Measurements from ENCODE around the gene INTS7. TPM values are rescaled to one million over a fixed set of nuclear protein-coding genes. Genes with fewer than 3 reads are reported as not detected.
"Not testable (repeated sequence)": the region's sequence is repeated elsewhere in the genome, so short reads cannot be mapped to it uniquely, and the experiment has no call there.

The INTS7 gene
- total and polyA plus RNA-seq, 5 donors from 2014 or later: 15.8 to 20.5 (median 16.7) TPM

DNA sequence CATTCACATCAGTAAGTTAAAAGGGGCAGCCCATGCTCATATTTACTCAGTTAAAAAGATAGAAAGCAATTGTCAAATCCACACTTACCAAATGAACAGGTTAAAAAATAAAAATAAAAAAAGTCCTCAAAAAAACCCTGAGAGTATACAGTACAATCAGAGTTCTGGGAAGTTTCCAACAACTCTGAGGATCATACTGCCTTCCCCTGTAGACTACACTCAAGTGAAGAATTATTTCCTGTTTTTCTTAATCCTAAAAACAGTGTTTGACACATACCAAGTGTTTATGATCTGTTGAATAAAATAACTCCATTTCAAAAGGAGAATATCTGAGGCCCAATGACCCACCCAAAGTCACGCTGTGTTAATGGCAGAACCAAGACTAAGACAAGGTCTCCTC lies 61.8 kb downstream of the INTS7 start:
- Mint-ChIP-seq H3K4me3 (no peak overlapping the region), H3K9me3 (no peaks in the 10 kb centered on the region), H3K36me3 (peaks cover 26% of the 10 kb centered on the region), H3K27ac (peak overlapping the region in 2 of 3 donors; percentile 20 to 21), H3K4me1 (peaks cover 0 to 5% (median 3%) of the 10 kb centered on the region in 4 donors), H3K27me3 (no peaks in the 10 kb centered on the region)
- Histone ChIP-seq H3K36me3 (ENCODE audit: control insufficient read depth, insufficient read depth, low read length) (peaks cover 35% of the 10 kb centered on the region), H3K4me3 (ENCODE audit: low read depth, low read length) (no peak overlapping the region), H3K27ac (ENCODE audit: insufficient read depth, low read length, poor library complexity, severe bottlenecking) (no peak overlapping the region), H3K9me3 (ENCODE audit: control insufficient read depth in 2 of 2, low read length in 2 of 2) (no peaks in the 10 kb centered on the region), H3K27me3 (ENCODE audit: control insufficient read depth, insufficient read depth, low read length) (no peaks in the 10 kb centered on the region), H3K4me1 (ENCODE audit: control insufficient read depth, insufficient read depth, low read length, poor library complexity, severe bottlenecking) (no peaks in the 10 kb centered on the region)
- ATAC-seq (ENCODE audit: low read depth in 2 of 2) (no peak), DNase-seq (no peak)

DNA sequence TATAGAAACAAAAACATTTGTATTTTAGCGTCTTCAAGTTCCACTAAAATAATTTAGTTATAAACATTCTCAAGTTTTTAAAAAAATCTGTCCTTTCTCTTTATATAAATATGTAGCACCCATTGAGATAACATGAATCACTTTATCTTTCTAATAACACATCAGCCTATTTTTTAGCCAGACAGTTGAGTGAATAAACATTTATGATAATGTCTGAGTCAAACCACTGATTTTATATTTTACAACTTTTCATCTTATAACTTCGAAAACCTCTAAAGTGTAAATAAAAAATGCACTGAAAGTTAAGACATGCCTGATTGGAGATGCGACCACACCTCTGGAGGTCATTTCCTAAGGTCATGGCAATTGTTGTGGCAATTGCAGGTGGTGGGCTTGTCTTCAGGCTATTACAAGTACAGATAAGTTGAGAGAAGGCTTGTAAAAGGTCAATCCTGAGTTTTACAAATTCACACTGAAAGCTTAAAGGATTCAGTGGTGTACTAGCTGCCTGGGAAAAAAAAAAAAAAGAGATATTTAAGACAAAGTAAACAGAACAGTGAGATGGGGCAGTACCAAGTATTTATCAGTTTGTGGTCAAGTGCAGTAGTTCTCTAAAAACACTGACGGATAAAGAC lies 67.0 kb downstream of the INTS7 start:
- Histone ChIP-seq H3K36me3 (ENCODE audit: control insufficient read depth, insufficient read depth, low read length) (peaks cover 15% of the 10 kb centered on the region), H3K4me3 (ENCODE audit: low read depth, low read length) (no peak overlapping the region), H3K27ac (ENCODE audit: insufficient read depth, low read length, poor library complexity, severe bottlenecking) (no peak overlapping the region), H3K4me1 (ENCODE audit: control insufficient read depth, insufficient read depth, low read length, poor library complexity, severe bottlenecking) (no peaks in the 10 kb centered on the region), H3K27me3 (ENCODE audit: control insufficient read depth, insufficient read depth, low read length) (no peaks in the 10 kb centered on the region), H3K9me3 (ENCODE audit: control insufficient read depth in 2 of 2, low read length in 2 of 2) (no peaks in the 10 kb centered on the region)
- H3K27ac Mint-ChIP-seq: no peak overlapping the region
- no peak overlapping the region for H3K4me3 Mint-ChIP-seq
- H3K4me1 Mint-ChIP-seq: peaks cover 5 to 13% (median 10%) of the 10 kb centered on the region in 4 donors
- no peak for ATAC-seq (ENCODE audit: low read depth in 2 of 2)
- H3K27me3 Mint-ChIP-seq: no peaks in the 10 kb centered on the region
- H3K36me3 Mint-ChIP-seq: peaks cover 31% of the 10 kb centered on the region
- DNase-seq: no peak
- H3K9me3 Mint-ChIP-seq: peaks cover 0 to 5% (median 0%) of the 10 kb centered on the region in 7 donors

DNA sequence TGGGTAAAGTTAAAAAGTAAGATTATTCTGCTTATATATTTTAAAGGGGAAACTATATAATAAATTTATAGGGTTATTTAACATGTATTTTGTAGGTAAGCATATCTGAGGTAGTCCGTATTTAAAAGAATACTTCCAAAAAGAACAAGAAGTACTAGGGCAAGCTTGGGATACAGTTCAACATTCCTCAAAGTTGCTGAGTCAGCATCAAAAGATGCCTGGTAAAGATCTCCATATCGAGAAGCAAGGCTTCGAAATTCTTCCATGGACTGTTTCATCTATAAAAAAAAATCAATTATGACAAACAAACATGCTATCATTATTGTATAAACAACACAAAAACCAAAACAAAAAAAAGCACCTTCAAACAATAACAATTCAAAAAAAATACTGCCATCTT lies 67.7 kb downstream of the INTS7 start:
- peaks cover 5 to 13% (median 10%) of the 10 kb centered on the region in 4 donors for H3K4me1 Mint-ChIP-seq
- Histone ChIP-seq H3K4me3 (ENCODE audit: low read depth, low read length) (no peak overlapping the region), H3K27me3 (ENCODE audit: control insufficient read depth, insufficient read depth, low read length) (no peaks in the 10 kb centered on the region), H3K4me1 (ENCODE audit: control insufficient read depth, insufficient read depth, low read length, poor library complexity, severe bottlenecking) (no peaks in the 10 kb centered on the region), H3K9me3 (ENCODE audit: control insufficient read depth in 2 of 2, low read length in 2 of 2) (no peaks in the 10 kb centered on the region), H3K36me3 (ENCODE audit: control insufficient read depth, insufficient read depth, low read length) (peaks cover 14% of the 10 kb centered on the region), H3K27ac (ENCODE audit: insufficient read depth, low read length, poor library complexity, severe bottlenecking) (no peak overlapping the region)
- no peak for DNase-seq
- no peak overlapping the region for H3K27ac Mint-ChIP-seq
- peaks cover 0 to 5% (median 0%) of the 10 kb centered on the region in 7 donors for H3K9me3 Mint-ChIP-seq
- H3K27me3 Mint-ChIP-seq: no peaks in the 10 kb centered on the region
- ATAC-seq (ENCODE audit: low read depth in 2 of 2): no peak
- peaks cover 37% of the 10 kb centered on the region for H3K36me3 Mint-ChIP-seq
- no peak overlapping the region for H3K4me3 Mint-ChIP-seq

DNA sequence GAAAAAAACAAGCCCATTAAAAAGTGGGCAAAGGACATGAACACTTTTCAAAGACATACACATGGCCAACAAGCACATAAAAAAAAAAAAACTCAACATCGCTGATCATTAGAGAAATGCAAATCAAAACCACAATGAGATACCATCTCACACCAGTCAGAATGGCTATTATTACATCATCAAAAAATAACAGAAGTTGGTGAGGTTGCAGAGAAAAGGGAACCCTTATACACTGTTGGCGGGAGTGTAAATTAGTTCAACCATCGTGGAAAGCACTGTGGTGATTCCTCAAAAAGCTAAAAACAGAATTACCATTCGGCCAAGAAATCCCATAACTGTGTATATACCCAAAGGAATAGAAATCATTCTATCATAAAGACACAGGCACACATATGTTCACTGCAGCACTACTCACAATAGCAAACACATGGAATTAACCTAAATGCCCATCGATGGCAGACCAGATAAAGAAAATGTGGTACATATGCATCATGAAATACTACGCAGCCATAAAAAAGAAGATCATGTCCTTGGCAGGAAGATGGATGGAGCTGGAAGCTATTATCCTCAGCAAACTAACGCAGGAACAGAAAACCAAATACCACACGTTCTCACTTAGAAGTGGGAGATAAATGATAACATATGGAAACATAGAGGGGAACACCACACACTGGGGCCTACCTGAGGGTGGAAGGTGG lies 70.1 kb downstream of the INTS7 start:
- H3K27ac ChIP-seq (ENCODE audit: insufficient read depth, low read length, poor library complexity, severe bottlenecking): no peak overlapping the region
- H3K27me3 ChIP-seq (ENCODE audit: control insufficient read depth, insufficient read depth, low read length): no peaks in the 10 kb centered on the region
- H3K9me3 ChIP-seq (ENCODE audit: control insufficient read depth in 2 of 2, low read length in 2 of 2): no peaks in the 10 kb centered on the region
- H3K27me3 Mint-ChIP-seq: no peaks in the 10 kb centered on the region
- H3K27ac Mint-ChIP-seq: no peak overlapping the region
- peaks cover 0 to 5% (median 0%) of the 10 kb centered on the region in 7 donors for H3K9me3 Mint-ChIP-seq
- DNase-seq (no peak), ATAC-seq (ENCODE audit: low read depth in 2 of 2) (no peak)
- H3K4me3 Mint-ChIP-seq: no peak overlapping the region
- H3K36me3 ChIP-seq (ENCODE audit: control insufficient read depth, insufficient read depth, low read length): peaks cover 16% of the 10 kb centered on the region
- H3K36me3 Mint-ChIP-seq: peaks cover 53% of the 10 kb centered on the region
- peaks cover 5 to 22% (median 12%) of the 10 kb centered on the region in 4 donors for H3K4me1 Mint-ChIP-seq
- H3K4me3 ChIP-seq (ENCODE audit: low read depth, low read length): no peak overlapping the region
- no peaks in the 10 kb centered on the region for H3K4me1 ChIP-seq (ENCODE audit: control insufficient read depth, insufficient read depth, low read length, poor library complexity, severe bottlenecking)

DNA sequence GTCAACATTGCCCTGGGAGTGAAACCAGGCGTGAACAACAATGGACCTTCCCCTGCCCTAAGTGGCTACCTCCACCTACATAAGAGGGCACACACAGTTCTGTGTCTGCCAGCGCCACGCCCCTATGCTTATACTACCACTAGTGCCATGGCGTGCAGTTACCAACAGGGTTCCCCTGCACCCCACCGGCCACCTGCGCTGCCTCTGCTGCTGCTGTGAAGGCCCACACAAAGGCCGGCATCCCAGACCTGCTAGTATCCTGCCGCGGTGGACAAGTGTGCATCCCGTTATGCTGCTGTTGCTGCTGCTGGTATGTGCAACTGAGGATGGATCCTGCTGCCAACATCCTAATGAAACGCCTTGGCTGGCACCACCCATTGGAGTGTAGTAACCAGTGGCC lies 75.7 kb downstream of the INTS7 start:
- H3K4me3 ChIP-seq (ENCODE audit: low read depth, low read length): no peak overlapping the region
- no peak overlapping the region for H3K4me3 Mint-ChIP-seq
- H3K4me1 Mint-ChIP-seq: peaks cover 2 to 20% (median 8%) of the 10 kb centered on the region in 4 donors

DNA sequence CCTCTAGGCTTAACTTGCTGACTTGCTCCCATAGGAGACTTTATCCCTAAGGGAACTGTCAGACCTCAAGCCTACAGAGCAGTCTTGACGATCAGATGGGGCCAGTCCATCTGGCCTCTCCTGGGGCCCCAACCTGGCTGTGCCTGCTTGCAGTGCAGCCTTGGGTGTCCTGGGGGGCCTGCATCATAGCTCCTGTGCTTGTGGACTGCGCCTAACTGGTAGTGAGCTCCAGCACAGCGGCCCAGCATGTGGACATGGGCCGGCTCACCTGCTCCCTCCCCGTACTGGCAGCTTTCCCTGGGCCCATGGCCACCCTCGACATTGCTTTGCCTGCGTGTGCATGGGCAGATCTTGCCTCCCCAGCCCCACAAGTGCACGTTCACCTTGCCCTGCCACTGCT lies 76.1 kb downstream of the INTS7 start:
- DNase-seq: no peak
- peaks cover 12% of the 10 kb centered on the region for H3K36me3 ChIP-seq (ENCODE audit: control insufficient read depth, insufficient read depth, low read length)
- no peak overlapping the region for H3K27ac ChIP-seq (ENCODE audit: insufficient read depth, low read length, poor library complexity, severe bottlenecking)
- no peaks in the 10 kb centered on the region for H3K4me1 ChIP-seq (ENCODE audit: control insufficient read depth, insufficient read depth, low read length, poor library complexity, severe bottlenecking)
- peaks cover 64% of the 10 kb centered on the region for H3K36me3 Mint-ChIP-seq
- peaks cover 0 to 15% (median 4%) of the 10 kb centered on the region in 4 donors for H3K4me1 Mint-ChIP-seq
- peaks cover 0 to 2% of the 10 kb centered on the region in 2 experiments for H3K9me3 ChIP-seq (ENCODE audit: control insufficient read depth in 2 of 2, low read length in 2 of 2)
- no peak overlapping the region for H3K4me3 ChIP-seq (ENCODE audit: low read depth, low read length)
- ATAC-seq (ENCODE audit: low read depth in 2 of 2): no peak
- peaks cover 0 to 3% (median 2%) of the 10 kb centered on the region in 7 donors for H3K9me3 Mint-ChIP-seq
- H3K27ac Mint-ChIP-seq: no peak overlapping the region
- H3K27me3 Mint-ChIP-seq: no peaks in the 10 kb centered on the region
- no peak overlapping the region for H3K4me3 Mint-ChIP-seq
- no peaks in the 10 kb centered on the region for H3K27me3 ChIP-seq (ENCODE audit: control insufficient read depth, insufficient read depth, low read length)

More for the DNA sequence above, 75.7 kb downstream of the INTS7 start:
- H3K36me3 Mint-ChIP-seq: peaks cover 68% of the 10 kb centered on the region
- H3K9me3 Mint-ChIP-seq: peaks cover 0 to 3% (median 2%) of the 10 kb centered on the region in 7 donors
- Histone ChIP-seq H3K9me3 (ENCODE audit: control insufficient read depth in 2 of 2, low read length in 2 of 2) (peaks cover 0 to 2% of the 10 kb centered on the region in 2 experiments), H3K27me3 (ENCODE audit: control insufficient read depth, insufficient read depth, low read length) (no peaks in the 10 kb centered on the region), H3K36me3 (ENCODE audit: control insufficient read depth, insufficient read depth, low read length) (peaks cover 12% of the 10 kb centered on the region), H3K27ac (ENCODE audit: insufficient read depth, low read length, poor library complexity, severe bottlenecking) (no peak overlapping the region), H3K4me1 (ENCODE audit: control insufficient read depth, insufficient read depth, low read length, poor library complexity, severe bottlenecking) (no peaks in the 10 kb centered on the region)
- no peaks in the 10 kb centered on the region for H3K27me3 Mint-ChIP-seq
- no peak overlapping the region for H3K27ac Mint-ChIP-seq
- DNase-seq (no peak), ATAC-seq (ENCODE audit: low read depth in 2 of 2) (no peak)

DNA sequence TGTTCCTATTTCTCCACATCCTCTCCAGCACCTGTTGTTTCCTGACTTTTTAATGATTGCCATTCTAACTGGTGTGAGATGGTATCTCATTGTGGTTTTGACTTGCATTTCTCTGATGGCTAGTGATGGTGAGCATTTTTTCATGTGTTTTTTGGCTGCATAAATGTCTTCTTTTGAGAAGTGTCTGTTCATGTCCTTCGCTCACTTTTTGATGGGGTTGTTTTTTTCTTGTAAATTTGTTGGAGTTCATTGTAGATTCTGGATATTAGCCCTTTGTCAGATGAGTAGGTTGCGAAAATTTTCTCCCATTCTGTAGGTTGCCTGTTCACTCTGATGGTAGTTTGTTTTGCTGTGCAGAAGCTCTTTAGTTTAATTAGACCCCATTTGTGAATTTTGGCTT lies 81.3 kb downstream of the INTS7 start:
- not testable (repeated sequence) for H3K27me3 ChIP-seq (ENCODE audit: control insufficient read depth, insufficient read depth, low read length); DNase-seq; H3K4me3 ChIP-seq (ENCODE audit: low read depth, low read length); H3K27ac Mint-ChIP-seq; H3K27me3 Mint-ChIP-seq; H3K36me3 ChIP-seq (ENCODE audit: control insufficient read depth, insufficient read depth, low read length); ATAC-seq (ENCODE audit: low read depth in 2 of 2); H3K4me3 Mint-ChIP-seq; H3K9me3 Mint-ChIP-seq; H3K9me3 ChIP-seq (ENCODE audit: control insufficient read depth in 2 of 2, low read length in 2 of 2); H3K27ac ChIP-seq (ENCODE audit: insufficient read depth, low read length, poor library complexity, severe bottlenecking); H3K4me1 Mint-ChIP-seq
- H3K4me1 ChIP-seq (ENCODE audit: control insufficient read depth, insufficient read depth, low read length, poor library complexity, severe bottlenecking): peaks cover 11% of the 10 kb centered on the region
- H3K36me3 Mint-ChIP-seq: peaks cover 32% of the 10 kb centered on the region

DNA sequence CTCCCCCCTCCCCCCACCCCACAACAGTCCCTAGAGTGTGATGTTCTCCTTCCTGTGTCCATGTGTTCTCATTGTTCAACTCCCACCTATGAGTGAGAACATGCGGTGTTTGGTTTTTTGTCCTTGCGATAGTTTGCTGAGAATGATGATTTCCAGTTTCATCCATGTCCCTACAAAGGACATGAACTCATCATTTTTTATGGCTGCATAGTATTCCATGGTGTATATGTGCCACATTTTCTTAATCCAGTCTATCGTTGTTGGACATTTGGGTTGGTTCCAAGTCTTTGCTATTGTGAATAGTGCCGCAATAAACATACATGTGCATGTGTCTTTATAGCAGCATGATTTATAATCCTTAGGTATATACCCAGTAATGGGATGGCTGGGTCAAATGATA lies 81.8 kb downstream of the INTS7 start:
- H3K4me1 ChIP-seq (ENCODE audit: control insufficient read depth, insufficient read depth, low read length, poor library complexity, severe bottlenecking): peaks cover 11% of the 10 kb centered on the region
- not testable (repeated sequence) for H3K27me3 Mint-ChIP-seq; H3K36me3 ChIP-seq (ENCODE audit: control insufficient read depth, insufficient read depth, low read length); DNase-seq; H3K4me1 Mint-ChIP-seq; H3K4me3 Mint-ChIP-seq; ATAC-seq (ENCODE audit: low read depth in 2 of 2); H3K9me3 ChIP-seq (ENCODE audit: control insufficient read depth in 2 of 2, low read length in 2 of 2); H3K27ac Mint-ChIP-seq; H3K27ac ChIP-seq (ENCODE audit: insufficient read depth, low read length, poor library complexity, severe bottlenecking); H3K4me3 ChIP-seq (ENCODE audit: low read depth, low read length); H3K9me3 Mint-ChIP-seq; H3K27me3 ChIP-seq (ENCODE audit: control insufficient read depth, insufficient read depth, low read length)
- H3K36me3 Mint-ChIP-seq: peaks cover 29% of the 10 kb centered on the region

All from CD4-positive, CD25-positive, alpha-beta regulatory T cell (primary cell).